Measurements from ENCODE around the gene RNF182.

The RNF182 gene

GRCh38 chr6:13919861-13920260, 4.9 kb upstream of the RNF182 start:
- no peak overlapping the region for H3K4me3 ChIP-seq (ENCODE audit: low read length)
- no peak overlapping the region for H3K27ac ChIP-seq (ENCODE audit: low read length)
- H3K4me1 ChIP-seq (ENCODE audit: insufficient read depth, low read length), result peaks cover 7% of the 10 kb centered on the region; the same call in 1 of the 2 replicates
- no peaks in the 10 kb centered on the region for H3K36me3 ChIP-seq (ENCODE audit: insufficient read depth, low read depth, low read length)
- no peak overlapping the region for H3K9ac ChIP-seq (ENCODE audit: low read depth, low read length)
- H3K9me3 ChIP-seq (ENCODE audit: insufficient read depth, low read depth, low read length), result no peaks in the 10 kb centered on the region
- H3K27me3 ChIP-seq (ENCODE audit: insufficient read depth, low read length), result peaks cover 21% of the 10 kb centered on the region

- H3K4me3 ChIP-seq (ENCODE audit: low read length), result no peak overlapping the region
- H3K36me3 ChIP-seq (ENCODE audit: insufficient read depth, low read depth, low read length), result no peaks in the 10 kb centered on the region
- peaks cover 7% of the 10 kb centered on the region; the same call in 1 of the 2 replicates for H3K4me1 ChIP-seq (ENCODE audit: insufficient read depth, low read length)
- H3K9ac ChIP-seq (ENCODE audit: low read depth, low read length), result no peak overlapping the region
- no peak overlapping the region for H3K27ac ChIP-seq (ENCODE audit: low read length)
- peaks cover 26% of the 10 kb centered on the region for H3K27me3 ChIP-seq (ENCODE audit: insufficient read depth, low read length)
- H3K9me3 ChIP-seq (ENCODE audit: insufficient read depth, low read depth, low read length), result no peaks in the 10 kb centered on the region
These were observed 4.2 kb upstream of the RNF182 start for GRCh38 chr6:13920552-13920951.

- Histone ChIP-seq H3K36me3 (ENCODE audit: insufficient read depth, low read depth, low read length) (no peaks in the 10 kb centered on the region), H3K27me3 (ENCODE audit: insufficient read depth, low read length) (peaks cover 40% of the 10 kb centered on the region), H3K9ac (ENCODE audit: low read depth, low read length) (no peak overlapping the region), H3K4me3 (ENCODE audit: low read length) (no peak overlapping the region), H3K27ac (ENCODE audit: low read length) (no peak overlapping the region), H3K9me3 (ENCODE audit: insufficient read depth, low read depth, low read length) (no peaks in the 10 kb centered on the region), H3K4me1 (ENCODE audit: insufficient read depth, low read length) (peaks cover 10% of the 10 kb centered on the region; the same call in 1 of the 2 replicates)
These were observed 2.0 kb upstream of the RNF182 start for GRCh38 chr6:13922750-13923149.

GRCh38 chr6:13923527-13924145, 1.1 kb upstream of the RNF182 start:
- Histone ChIP-seq H3K27ac (ENCODE audit: low read length) (peak overlapping the region; percentile 5), H3K9me3 (ENCODE audit: insufficient read depth, low read depth, low read length) (no peaks in the 10 kb centered on the region), H3K4me3 (ENCODE audit: low read length) (peak overlapping the region; percentile 96), H3K4me1 (ENCODE audit: insufficient read depth, low read length) (peaks cover 12% of the 10 kb centered on the region; the same call in 1 of the 2 replicates), H3K27me3 (ENCODE audit: insufficient read depth, low read length) (peaks cover 40% of the 10 kb centered on the region), H3K9ac (ENCODE audit: low read depth, low read length) (peak overlapping the region; percentile 79; the same call in 1 of the 2 replicates), H3K36me3 (ENCODE audit: insufficient read depth, low read depth, low read length) (no peaks in the 10 kb centered on the region)

GRCh38 chr6:13924146-13924948, 405 bp upstream of the RNF182 start:
- peak overlapping the region; percentile 5 for H3K27ac ChIP-seq (ENCODE audit: low read length)
- H3K27me3 ChIP-seq (ENCODE audit: insufficient read depth, low read length), result peaks cover 40% of the 10 kb centered on the region
- no peaks in the 10 kb centered on the region for H3K9me3 ChIP-seq (ENCODE audit: insufficient read depth, low read depth, low read length)
- peak overlapping the region; percentile 96 for H3K4me3 ChIP-seq (ENCODE audit: low read length)
- no peaks in the 10 kb centered on the region for H3K36me3 ChIP-seq (ENCODE audit: insufficient read depth, low read depth, low read length)
- H3K9ac ChIP-seq (ENCODE audit: low read depth, low read length), result peak overlapping the region; percentile 79; the same call in 1 of the 2 replicates
- H3K4me1 ChIP-seq (ENCODE audit: insufficient read depth, low read length), result peaks cover 12% of the 10 kb centered on the region; the same call in 1 of the 2 replicates

- H3K4me3 ChIP-seq (ENCODE audit: low read length), result no peak overlapping the region; the same call in 1 of the 2 replicates
- H3K27ac ChIP-seq (ENCODE audit: low read length), result no peak overlapping the region
- no peak overlapping the region for H3K9ac ChIP-seq (ENCODE audit: low read depth, low read length)
- H3K9me3 ChIP-seq (ENCODE audit: insufficient read depth, low read depth, low read length), result no peaks in the 10 kb centered on the region
- peaks cover 20% of the 10 kb centered on the region; the same call in 1 of the 2 replicates for H3K4me1 ChIP-seq (ENCODE audit: insufficient read depth, low read length)
- peaks cover 40% of the 10 kb centered on the region for H3K27me3 ChIP-seq (ENCODE audit: insufficient read depth, low read length)
- no peaks in the 10 kb centered on the region for H3K36me3 ChIP-seq (ENCODE audit: insufficient read depth, low read depth, low read length)
These were observed 1.6 kb downstream of the RNF182 start for GRCh38 chr6:13926378-13926777.

- peaks cover 20% of the 10 kb centered on the region; the same call in 1 of the 2 replicates for H3K4me1 ChIP-seq (ENCODE audit: insufficient read depth, low read length)
- no peak overlapping the region for H3K9ac ChIP-seq (ENCODE audit: low read depth, low read length)
- H3K9me3 ChIP-seq (ENCODE audit: insufficient read depth, low read depth, low read length), result no peaks in the 10 kb centered on the region
- H3K27ac ChIP-seq (ENCODE audit: low read length), result no peak overlapping the region
- H3K36me3 ChIP-seq (ENCODE audit: insufficient read depth, low read depth, low read length), result no peaks in the 10 kb centered on the region
- no peak overlapping the region for H3K4me3 ChIP-seq (ENCODE audit: low read length)
- H3K27me3 ChIP-seq (ENCODE audit: insufficient read depth, low read length), result peaks cover 40% of the 10 kb centered on the region
These were observed 2.5 kb downstream of the RNF182 start for GRCh38 chr6:13927203-13927602.

- Histone ChIP-seq H3K4me1 (ENCODE audit: insufficient read depth, low read length) (peaks cover 14% of the 10 kb centered on the region; the same call in 1 of the 2 replicates), H3K27me3 (ENCODE audit: insufficient read depth, low read length) (peaks cover 22% of the 10 kb centered on the region), H3K4me3 (ENCODE audit: low read length) (no peak overlapping the region), H3K27ac (ENCODE audit: low read length) (no peak overlapping the region), H3K9ac (ENCODE audit: low read depth, low read length) (no peak overlapping the region), H3K36me3 (ENCODE audit: insufficient read depth, low read depth, low read length) (no peaks in the 10 kb centered on the region), H3K9me3 (ENCODE audit: insufficient read depth, low read depth, low read length) (no peaks in the 10 kb centered on the region)
These were observed 4.4 kb downstream of the RNF182 start for GRCh38 chr6:13929196-13929595.

- Histone ChIP-seq H3K9me3 (ENCODE audit: insufficient read depth, low read depth, low read length) (no peaks in the 10 kb centered on the region), H3K4me1 (ENCODE audit: insufficient read depth, low read length) (peaks cover 14% of the 10 kb centered on the region; the same call in 1 of the 2 replicates), H3K27me3 (ENCODE audit: insufficient read depth, low read length) (peaks cover 1% of the 10 kb centered on the region; the same call in 1 of the 2 replicates), H3K36me3 (ENCODE audit: insufficient read depth, low read depth, low read length) (no peaks in the 10 kb centered on the region), H3K9ac (ENCODE audit: low read depth, low read length) (no peak overlapping the region), H3K27ac (ENCODE audit: low read length) (no peak overlapping the region), H3K4me3 (ENCODE audit: low read length) (no peak overlapping the region)
These were observed 7.1 kb downstream of the RNF182 start for GRCh38 chr6:13931797-13932402.

GRCh38 chr6:13932785-13933184, 8.0 kb downstream of the RNF182 start:
- Histone ChIP-seq H3K36me3 (ENCODE audit: insufficient read depth, low read depth, low read length) (no peaks in the 10 kb centered on the region), H3K4me3 (ENCODE audit: low read length) (no peak overlapping the region), H3K9me3 (ENCODE audit: insufficient read depth, low read depth, low read length) (no peaks in the 10 kb centered on the region), H3K9ac (ENCODE audit: low read depth, low read length) (no peak overlapping the region), H3K27ac (ENCODE audit: low read length) (no peak overlapping the region), H3K4me1 (ENCODE audit: insufficient read depth, low read length) (peaks cover 10% of the 10 kb centered on the region; the same call in 1 of the 2 replicates), H3K27me3 (ENCODE audit: insufficient read depth, low read length) (no peaks in the 10 kb centered on the region)

GRCh38 chr6:13934721-13935120, 10.0 kb downstream of the RNF182 start:
- no peak overlapping the region for H3K27ac ChIP-seq (ENCODE audit: low read length)
- no peaks in the 10 kb centered on the region for H3K27me3 ChIP-seq (ENCODE audit: insufficient read depth, low read length)
- H3K9ac ChIP-seq (ENCODE audit: low read depth, low read length), result no peak overlapping the region
- H3K9me3 ChIP-seq (ENCODE audit: insufficient read depth, low read depth, low read length), result no peaks in the 10 kb centered on the region
- H3K4me3 ChIP-seq (ENCODE audit: low read length), result no peak overlapping the region
- peaks cover 9% of the 10 kb centered on the region; the same call in 1 of the 2 replicates for H3K4me1 ChIP-seq (ENCODE audit: insufficient read depth, low read length)
- no peaks in the 10 kb centered on the region for H3K36me3 ChIP-seq (ENCODE audit: insufficient read depth, low read depth, low read length)
